Measurements from ENCODE around the gene LPP. TPM values are rescaled to one million over a fixed set of nuclear protein-coding genes. Genes with fewer than 3 reads are reported as not detected.

Gene LPP
- total and polyA plus RNA-seq, 2 of the 13 experiments (the other 11 are each of a cell fraction or from before 2014, with no cell fraction given) = 19.2 to 29.9 TPM

GRCh38 chr3:188154014-188154808 is at the start of gene LPP (continued):
- TF ChIP-seq, protein P1, sequence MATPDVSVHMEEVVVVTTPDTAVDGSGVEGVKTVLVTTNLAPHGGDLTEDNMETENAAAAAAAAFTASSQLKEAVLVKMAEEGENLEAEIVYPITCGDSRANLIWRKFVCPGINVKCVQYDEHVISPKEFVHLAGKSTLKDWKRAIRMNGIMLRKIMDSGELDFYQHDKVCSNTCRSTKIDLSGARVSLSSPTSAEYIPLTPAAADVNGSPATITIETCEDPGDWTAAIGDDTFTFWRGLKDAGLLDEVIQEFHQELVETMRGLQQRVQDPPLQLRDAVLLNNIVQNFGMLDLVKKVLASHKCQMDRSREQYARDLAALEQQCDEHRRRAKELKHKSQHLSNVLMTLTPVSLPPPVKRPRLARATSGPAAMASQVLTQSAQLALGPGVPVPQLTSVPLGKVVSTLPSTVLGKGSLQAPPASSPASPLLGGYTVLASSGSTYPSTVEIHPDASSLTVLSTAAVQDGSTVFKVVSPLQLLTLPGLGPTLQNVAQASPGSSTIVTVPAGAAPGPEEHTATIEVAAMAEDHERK (CRISPR knock-in tag; IDR thresholded peaks at IDR 0.05; ENCODE audit: low read depth) = no peak
- no peak for TF ChIP-seq TRAFD1 (CRISPR knock-in tag; IDR thresholded peaks at IDR 0.05; ENCODE audit: borderline replicate concordance)
- TF ChIP-seq, protein P2, sequence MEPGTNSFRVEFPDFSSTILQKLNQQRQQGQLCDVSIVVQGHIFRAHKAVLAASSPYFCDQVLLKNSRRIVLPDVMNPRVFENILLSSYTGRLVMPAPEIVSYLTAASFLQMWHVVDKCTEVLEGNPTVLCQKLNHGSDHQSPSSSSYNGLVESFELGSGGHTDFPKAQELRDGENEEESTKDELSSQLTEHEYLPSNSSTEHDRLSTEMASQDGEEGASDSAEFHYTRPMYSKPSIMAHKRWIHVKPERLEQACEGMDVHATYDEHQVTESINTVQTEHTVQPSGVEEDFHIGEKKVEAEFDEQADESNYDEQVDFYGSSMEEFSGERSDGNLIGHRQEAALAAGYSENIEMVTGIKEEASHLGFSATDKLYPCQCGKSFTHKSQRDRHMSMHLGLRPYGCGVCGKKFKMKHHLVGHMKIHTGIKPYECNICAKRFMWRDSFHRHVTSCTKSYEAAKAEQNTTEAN (CRISPR knock-in tag; conservative IDR thresholded peaks at IDR 0.05) = 0 out of 2 replicates have a peak, but pooled peaks have one; percentile 54
- TF ChIP-seq NR2F6 (IDR thresholded peaks at IDR 0.05) = no peak
- no peak for TF ChIP-seq NR2F6 (CRISPR knock-in tag; IDR thresholded peaks at IDR 0.05)
- TF ChIP-seq ZNF264 (CRISPR knock-in tag; IDR thresholded peaks at IDR 0.05) = no peak
- peak; percentile 64; the same call in 1 of the 2 replicates for TF ChIP-seq ZBTB10 (CRISPR knock-in tag; IDR thresholded peaks at IDR 0.05; ENCODE audit: borderline replicate concordance)
- TF ChIP-seq HIVEP1 (CRISPR knock-in tag; IDR thresholded peaks at IDR 0.05) = 0 out of 2 replicates have a peak, but pooled peaks have one; percentile 15
- TF ChIP-seq ZSCAN20 (CRISPR knock-in tag; IDR thresholded peaks at IDR 0.05; ENCODE audit: borderline replicate concordance) = peak; percentile 92; the same call in 1 of the 2 replicates
- TF ChIP-seq AKAP8 (CRISPR knock-in tag; IDR thresholded peaks at IDR 0.05) = peak; percentile 58; the same call in 1 of the 2 replicates
- no peak for TF ChIP-seq PHB2 (IDR thresholded peaks at IDR 0.05; ENCODE audit: partially characterized antibody)
- no peak for TF ChIP-seq REPIN1 (CRISPR knock-in tag; IDR thresholded peaks at IDR 0.05; ENCODE audit: borderline replicate concordance, low read depth)
- TF ChIP-seq ZNF607 (CRISPR knock-in tag; IDR thresholded peaks at IDR 0.05; ENCODE audit: borderline replicate concordance) = peak; percentile 52; the same call in 1 of the 2 replicates
- TF ChIP-seq RBAK (CRISPR knock-in tag; IDR thresholded peaks at IDR 0.05) = no peak
- TF ChIP-seq NR2F1 (CRISPR knock-in tag; IDR thresholded peaks at IDR 0.05) = no peak
- peak; percentile 34; the same call in 1 of the 2 replicates for TF ChIP-seq SOX5 (CRISPR knock-in tag; IDR thresholded peaks at IDR 0.05; ENCODE audit: borderline replicate concordance)
- peak; percentile 51; the same call in 1 of the 2 replicates for TF ChIP-seq UBTF (CRISPR knock-in tag; IDR thresholded peaks at IDR 0.05)
